IPS DF 19.7 (cell line): ENCODE measurements around the gene LTO1.
"Not testable (repeated sequence)": the region's sequence is repeated elsewhere in the genome, so short reads cannot be mapped to it uniquely, and the experiment has no call there.

Source experiments
- DNase-seq: peaks from one replicate; pipeline ENCODE4 v3.0.0-alpha.2; 2013; ENCODE audit warnings: low read depth, low spot score

The LTO1 gene

DNA sequence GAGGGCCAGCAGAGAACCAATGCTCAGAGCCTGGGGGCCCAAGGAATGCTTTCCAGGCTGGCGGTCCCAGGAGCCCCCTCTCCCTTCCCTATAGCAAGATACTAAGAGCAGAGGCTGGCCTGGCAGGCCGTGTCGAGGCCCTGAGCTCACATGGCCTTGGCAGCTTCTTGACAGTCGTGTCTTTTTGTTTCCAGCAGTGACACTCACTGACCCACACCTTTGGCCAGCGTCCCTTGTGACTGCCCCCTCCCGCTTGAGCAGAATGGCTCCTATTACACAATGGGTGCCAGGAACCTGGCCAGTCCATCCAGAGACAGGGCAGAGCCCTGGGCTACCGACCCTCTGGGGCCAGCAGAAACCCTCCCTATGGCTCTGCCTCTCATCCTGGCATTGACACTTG, 40.6 kb downstream of the LTO1 start:
- DNase-seq = no peak

DNA sequence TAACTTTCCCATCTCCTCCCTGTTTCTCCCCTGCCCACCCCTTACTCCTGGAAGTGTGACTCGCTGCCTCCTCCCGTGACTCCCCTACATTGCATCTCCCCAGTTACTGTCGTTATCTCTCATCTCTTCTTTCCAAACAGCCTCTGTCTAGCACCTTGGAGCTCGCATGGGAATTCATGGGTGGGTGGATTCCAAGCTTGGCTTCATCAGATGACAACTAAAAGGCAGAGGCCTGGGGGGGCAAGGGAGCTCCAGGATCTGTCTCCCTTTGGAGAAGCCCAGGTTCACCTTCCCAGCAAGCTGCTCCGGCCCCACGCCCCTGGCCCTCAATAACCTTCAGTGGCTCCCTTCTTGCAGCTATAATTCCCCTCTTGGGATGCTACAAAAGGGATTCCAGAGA, 41.1 kb downstream of the LTO1 start:
- no peak for DNase-seq

DNA sequence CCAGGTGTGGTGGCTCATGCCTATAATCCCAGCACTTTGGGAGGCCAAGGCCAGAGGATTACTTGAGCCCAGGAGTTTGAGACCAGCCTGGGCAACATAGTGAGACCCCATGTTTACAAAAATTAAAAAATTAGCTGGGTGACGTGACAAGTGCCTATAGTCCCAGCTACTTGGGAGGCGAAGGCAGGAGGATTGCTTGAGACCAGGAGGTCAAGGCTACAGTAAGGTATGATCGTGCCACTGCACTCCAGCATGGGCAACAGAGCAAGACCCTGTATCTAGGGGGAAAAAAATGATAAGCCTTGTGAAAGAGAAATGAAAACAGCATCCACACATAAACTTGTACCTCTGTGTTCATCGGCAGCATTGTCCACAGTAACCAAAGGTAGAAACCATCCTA, 42.3 kb downstream of the LTO1 start:
- DNase-seq = no peak

DNA sequence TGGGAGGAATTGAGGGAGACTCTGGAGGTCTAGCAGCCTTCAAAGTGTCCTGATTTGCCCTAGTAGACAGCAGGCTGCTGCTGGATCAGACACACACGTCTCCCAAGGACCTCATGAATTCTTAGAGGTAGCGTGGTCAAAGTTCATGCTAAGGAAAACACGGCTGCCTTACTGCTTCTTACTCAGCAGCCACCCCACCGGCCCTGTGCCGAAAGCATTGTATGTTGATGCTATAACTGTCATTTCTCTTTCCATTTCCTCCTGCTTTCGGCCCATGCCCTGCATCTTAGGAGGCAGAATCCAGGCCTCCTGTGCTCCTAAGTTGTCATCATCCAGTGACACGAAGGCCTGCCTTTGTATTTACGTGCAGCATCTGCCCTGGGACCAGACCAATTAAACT, 44.7 kb downstream of the LTO1 start:
- no peak for DNase-seq

DNA sequence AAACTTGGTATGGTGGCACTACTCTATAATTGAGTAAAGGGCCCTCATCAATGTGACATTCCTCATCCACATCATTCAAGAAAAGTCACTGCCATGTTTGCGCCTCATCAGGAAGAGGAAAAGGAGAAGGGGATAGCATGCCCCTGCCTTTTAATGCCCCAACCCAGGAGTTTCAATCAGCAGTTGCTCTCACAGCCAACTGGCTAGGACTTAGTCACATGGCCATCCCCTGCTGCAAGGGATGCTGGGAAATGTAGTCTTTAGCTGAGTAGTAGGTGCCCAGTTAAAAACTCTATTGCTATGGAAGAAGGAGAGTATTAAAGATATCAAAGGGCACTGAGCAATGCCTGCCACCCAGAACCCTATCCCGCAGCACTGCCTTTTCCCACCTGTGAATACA, 45.1 kb downstream of the LTO1 start:
- no peak for DNase-seq

GRCh38 chr11:69627551-69627950, 47.6 kb downstream of the LTO1 start:
- DNase-seq = no peak

GRCh38 chr11:69625476-69625875, 49.7 kb downstream of the LTO1 start:
- no peak for DNase-seq

GRCh38 chr11:69624293-69624692, 50.9 kb downstream of the LTO1 start:
- DNase-seq = no peak

DNA sequence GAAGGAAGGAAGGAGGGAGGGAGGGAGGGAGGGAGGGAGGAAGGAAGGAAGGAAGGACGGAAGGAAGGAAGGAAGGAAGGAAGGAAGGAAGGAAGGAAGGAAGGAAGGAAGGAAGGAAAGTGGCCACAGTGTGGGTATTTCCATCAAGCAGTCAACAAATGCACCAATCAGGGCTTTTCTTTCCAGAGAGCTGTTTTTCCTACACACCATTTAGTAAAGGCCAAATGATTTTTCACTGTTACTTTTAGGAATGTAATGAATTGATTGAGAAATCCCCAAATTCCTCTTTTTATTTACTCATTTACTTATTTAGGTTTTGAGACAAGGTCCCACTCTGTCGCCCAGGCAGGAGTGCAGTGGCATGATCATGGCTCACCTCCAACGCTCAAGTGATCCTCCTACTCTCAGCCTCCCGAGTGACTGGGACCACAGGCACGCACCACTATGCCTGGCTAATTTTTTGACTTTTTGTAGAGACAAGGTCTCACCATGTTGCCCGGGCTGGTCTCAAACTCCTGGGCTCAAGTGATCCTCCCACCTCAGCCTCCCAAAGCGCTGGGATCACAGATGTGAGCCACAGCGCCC, 53.0 kb downstream of the LTO1 start:
- DNase-seq = not testable (repeated sequence)

GRCh38 chr11:69620683-69621290, 54.4 kb downstream of the LTO1 start:
- no peak for DNase-seq

GRCh38 chr11:69618237-69618636, 56.9 kb downstream of the LTO1 start:
- DNase-seq = no peak

- DNase-seq = no peak
These were observed 57.5 kb downstream of the LTO1 start for GRCh38 chr11:69617682-69618081.

DNA sequence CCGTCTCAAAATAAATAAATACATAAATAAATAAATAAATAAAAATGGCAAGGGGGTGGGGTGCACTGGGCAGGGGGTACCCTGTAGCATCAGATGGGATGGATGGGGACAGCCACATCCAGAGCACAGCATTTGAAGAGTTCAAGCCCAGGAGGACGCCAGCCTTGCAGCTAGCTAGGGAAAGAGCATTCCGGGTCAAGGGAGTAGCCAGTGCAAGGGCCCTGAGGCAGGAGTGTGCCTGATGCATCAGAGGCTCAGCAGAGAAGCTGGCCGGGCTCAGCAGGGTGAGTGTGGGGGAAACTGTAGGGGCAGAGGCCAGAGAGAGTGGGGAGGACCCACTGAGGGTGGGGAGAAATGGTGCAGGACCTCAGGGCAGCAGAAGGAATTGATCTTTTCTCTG, 57.9 kb downstream of the LTO1 start:
- no peak for DNase-seq
